Right kidney (tissue), 1 donor: ENCODE data around the gene CDH16.

Source experiments
- DNase-seq: peaks from one replicate; pipeline ENCODE4 v3.0.0-alpha.2; 2016

Gene CDH16

GRCh38 chr16:66911112-66911511, 7.6 kb downstream of the CDH16 start:
- DNase-seq: no peak

- no peak for DNase-seq
These were observed 8.3 kb downstream of the CDH16 start for GRCh38 chr16:66910175-66910940.

- no peak for DNase-seq
These were observed 9.7 kb downstream of the CDH16 start for GRCh38 chr16:66908762-66909559.

- DNase-seq: no peak
These were observed 10.6 kb downstream of the CDH16 start for GRCh38 chr16:66908116-66908515.

GRCh38 chr16:66906916-66907836, 11.5 kb downstream of the CDH16 start:
- no peak for DNase-seq

GRCh38 chr16:66905633-66906539, 12.8 kb downstream of the CDH16 start:
- no peak for DNase-seq

GRCh38 chr16:66904846-66905632, 13.6 kb downstream of the CDH16 start:
- no peak for DNase-seq

- DNase-seq: no peak
These were observed 14.2 kb downstream of the CDH16 start for GRCh38 chr16:66904428-66904845.

GRCh38 chr16:66903544-66904427, 14.9 kb downstream of the CDH16 start:
- no peak for DNase-seq

- no peak for DNase-seq
These were observed 15.8 kb downstream of the CDH16 start for GRCh38 chr16:66902648-66903543.

- DNase-seq: no peak
These were observed 17.1 kb downstream of the CDH16 start for GRCh38 chr16:66901626-66902025.

GRCh38 chr16:66900721-66901441, 17.8 kb downstream of the CDH16 start:
- DNase-seq: no peak

- DNase-seq: peak; percentile 65
These were observed 18.6 kb downstream of the CDH16 start for GRCh38 chr16:66899945-66900710.

- DNase-seq: no peak
These were observed 19.3 kb downstream of the CDH16 start for GRCh38 chr16:66899310-66899944.

- no peak for DNase-seq
These were observed 19.8 kb downstream of the CDH16 start for GRCh38 chr16:66898933-66899309.

- no peak for DNase-seq
These were observed 20.5 kb downstream of the CDH16 start for GRCh38 chr16:66898207-66898606.
